BLaER1 (cell line): ENCODE results near the gene PRMT2.

Source experiments
- H3K27ac ChIP-seq: shearing (Covaris generic); formaldehyde crosslinking; 2 replicates; pipeline ENCODE4 v1.8.1; 2022
- H3K27me3 ChIP-seq: shearing (Covaris generic); formaldehyde crosslinking; 2 replicates; pipeline ENCODE4 v1.8.1; 2022
- H3K36me3 ChIP-seq: shearing (Covaris generic); formaldehyde crosslinking; 2 replicates; pipeline ENCODE4 v1.8.1; 2022
- H3K4me1 ChIP-seq: shearing (Covaris generic); formaldehyde crosslinking; 2 replicates; pipeline ENCODE4 v1.8.1; 2022
- H3K4me2 ChIP-seq: shearing (Covaris generic); formaldehyde crosslinking; 2 replicates; pipeline ENCODE4 v1.8.1; 2022
- H3K4me3 ChIP-seq: shearing (Covaris generic); formaldehyde crosslinking; 2 replicates; pipeline ENCODE4 v1.8.1; 2022
- H3K9ac ChIP-seq: shearing (Covaris generic); formaldehyde crosslinking; 2 replicates; pipeline ENCODE4 v1.8.1; 2022
- H3K9me3 ChIP-seq: shearing (Covaris generic); formaldehyde crosslinking; 2 replicates; pipeline ENCODE4 v1.8.1; 2022
- H4K20me1 ChIP-seq: shearing (Covaris generic); formaldehyde crosslinking; 2 replicates; pipeline ENCODE4 v1.8.1; 2022
- Cebpa-rat ChIP-seq: shearing (Covaris generic); IDR thresholded peaks from 2 replicates; pipeline ENCODE4 v1.8.1; 2022

PRMT2 gene

DNA sequence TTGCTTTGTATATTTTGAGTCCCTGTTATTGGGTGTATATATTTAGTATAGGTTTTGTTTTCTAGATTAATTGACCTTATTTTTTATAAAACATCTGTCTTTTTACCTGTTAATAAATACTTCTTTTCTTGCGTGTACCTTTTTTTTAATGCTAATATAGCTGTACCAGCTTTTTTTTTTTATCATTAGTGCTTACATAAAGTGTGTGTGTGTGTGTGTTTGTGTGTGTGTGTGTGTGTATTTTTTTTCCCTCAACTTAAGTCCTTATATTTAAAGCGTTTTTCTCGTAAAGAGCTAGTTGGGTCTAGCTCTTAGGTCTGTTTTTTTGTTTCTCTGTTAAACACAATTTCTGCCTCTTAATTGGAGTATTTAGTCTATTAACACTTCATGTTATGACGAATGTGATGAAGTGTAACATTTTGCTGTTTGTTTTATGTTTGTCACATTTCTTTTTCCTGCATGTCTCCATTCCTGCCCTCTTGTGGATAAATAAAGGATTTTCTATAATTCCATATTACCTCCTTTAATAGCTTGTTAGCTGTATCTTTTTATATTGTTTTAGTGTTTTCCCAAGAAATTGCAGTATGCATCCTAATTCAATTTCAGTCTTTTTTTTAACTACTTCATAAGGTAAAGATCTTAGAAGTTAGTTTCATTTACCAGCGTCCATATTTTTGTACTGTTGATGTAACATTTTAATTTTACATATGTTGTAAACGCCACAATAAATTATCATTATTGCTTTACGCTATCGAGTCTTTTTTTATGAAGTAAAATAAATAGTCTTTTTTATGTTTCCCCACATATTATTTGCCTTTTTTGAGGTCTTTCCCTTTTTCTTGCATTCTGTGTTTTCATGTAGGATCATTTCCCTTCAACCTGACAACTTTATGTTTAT is 4.3 kb downstream of the PRMT2 start:
- peaks cover 44% of the 10 kb centered on the region for H3K4me1 ChIP-seq
- peaks cover 46% of the 10 kb centered on the region for H3K36me3 ChIP-seq
- no peaks in the 10 kb centered on the region for H3K27me3 ChIP-seq
- no peak overlapping the region for H3K9ac ChIP-seq
- no peak overlapping the region for H3K27ac ChIP-seq
- no peak for TF ChIP-seq Cebpa-rat
- H3K4me2 ChIP-seq, result peak overlapping the region; percentile 17; the same call in 1 of the 2 replicates
- H3K4me3 ChIP-seq, result no peak overlapping the region
- H4K20me1 ChIP-seq, result peaks cover 29% of the 10 kb centered on the region
- no peaks in the 10 kb centered on the region for H3K9me3 ChIP-seq

DNA sequence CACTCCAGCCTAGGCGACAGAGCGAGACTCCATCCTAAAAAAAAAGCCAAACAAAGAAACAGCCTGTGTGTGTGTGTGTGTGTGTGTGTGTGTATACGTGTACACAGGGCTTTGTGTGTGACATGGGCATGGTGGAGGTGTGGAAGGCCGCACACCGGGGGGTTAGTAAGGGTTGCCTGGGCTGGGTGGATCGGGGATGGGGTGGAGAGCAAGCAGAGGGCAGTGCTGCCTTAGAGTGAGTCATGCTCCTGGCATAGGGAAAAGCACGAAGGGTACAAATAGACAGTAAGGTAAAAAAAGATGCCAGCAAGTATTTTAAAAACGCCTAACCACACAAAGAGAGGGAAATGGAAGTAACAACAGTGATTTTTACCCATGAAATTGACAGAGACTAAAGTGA is 6.2 kb downstream of the PRMT2 start:
- Histone ChIP-seq H3K27me3 (no peaks in the 10 kb centered on the region), H3K4me2 (no peak overlapping the region), H3K27ac (no peak overlapping the region), H3K4me3 (no peak overlapping the region), H3K4me1 (peaks cover 33% of the 10 kb centered on the region), H3K36me3 (peaks cover 65% of the 10 kb centered on the region), H3K9ac (no peak overlapping the region), H3K9me3 (no peaks in the 10 kb centered on the region), H4K20me1 (peaks cover 21% of the 10 kb centered on the region)
- no peak for TF ChIP-seq Cebpa-rat

DNA sequence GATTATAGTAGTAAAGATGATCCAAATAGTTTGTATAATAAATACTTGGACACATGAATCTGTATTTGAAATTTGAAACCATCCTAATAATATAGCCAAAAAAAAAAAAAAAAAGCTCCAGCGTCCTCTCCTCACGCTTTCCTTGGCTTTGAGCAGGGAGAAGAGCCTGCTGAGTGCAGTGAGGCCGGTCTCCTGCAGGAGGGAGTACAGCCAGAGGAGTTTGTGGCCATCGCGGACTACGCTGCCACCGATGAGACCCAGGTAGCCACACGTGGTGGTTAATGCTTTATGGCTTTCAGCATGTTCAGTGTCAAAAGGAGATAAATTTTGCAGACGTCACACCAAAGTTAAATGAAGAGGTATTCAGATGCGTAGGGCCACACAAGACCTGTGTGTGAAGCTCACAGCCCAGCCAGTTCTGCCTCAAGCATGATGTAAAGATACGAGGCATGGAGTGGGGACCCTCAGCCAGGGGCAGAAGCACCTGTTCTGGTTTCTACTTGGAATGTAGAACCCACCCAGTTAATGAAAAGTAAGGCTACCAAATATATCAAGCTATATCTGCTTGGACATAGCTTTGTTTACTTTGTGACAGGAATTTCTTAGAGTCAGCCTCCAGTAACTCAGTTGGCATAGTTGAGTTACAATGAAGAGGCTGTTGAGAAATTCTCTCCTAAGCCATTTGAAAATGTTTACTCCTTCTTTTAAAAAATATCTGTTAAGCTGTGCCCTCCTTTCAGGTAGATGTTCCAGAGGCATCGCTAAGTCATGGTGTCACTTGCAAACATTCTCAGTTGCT is 8.1 kb downstream of the PRMT2 start:
- Histone ChIP-seq H4K20me1 (0 out of 2 replicates have a peak, but pooled peaks cover 8% of the 10 kb centered on the region), H3K27ac (no peak overlapping the region), H3K4me1 (peaks cover 16% of the 10 kb centered on the region; the same call in 1 of the 2 replicates), H3K4me2 (no peak overlapping the region), H3K9ac (no peak overlapping the region), H3K9me3 (no peaks in the 10 kb centered on the region), H3K36me3 (peaks cover 78% of the 10 kb centered on the region), H3K27me3 (no peaks in the 10 kb centered on the region), H3K4me3 (no peak overlapping the region)
- TF ChIP-seq Cebpa-rat, result no peak

DNA sequence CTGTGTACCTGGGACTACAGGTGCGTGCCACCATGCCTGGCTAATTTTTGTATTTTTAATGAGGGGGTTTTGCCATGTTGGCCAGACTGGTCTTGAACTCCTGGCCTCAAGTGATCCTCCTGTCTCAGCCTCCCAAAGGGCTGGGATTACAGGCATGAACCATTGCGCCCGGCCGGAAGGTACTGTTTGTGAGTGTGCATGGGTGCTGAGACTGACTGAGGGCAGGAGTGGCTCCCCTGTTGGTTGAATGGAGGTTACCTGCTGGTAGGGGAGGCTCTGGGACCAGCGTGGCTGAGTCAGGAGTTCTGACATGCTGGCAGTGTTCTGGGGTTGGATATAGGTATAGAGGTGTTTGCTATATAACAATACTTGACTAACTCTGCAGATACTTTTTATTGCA is 10.4 kb downstream of the PRMT2 start:
- H3K9ac ChIP-seq, result no peak overlapping the region
- H3K9me3 ChIP-seq, result no peaks in the 10 kb centered on the region
- H3K4me2 ChIP-seq, result no peak overlapping the region
- H3K27ac ChIP-seq, result no peak overlapping the region
- peaks cover 96% of the 10 kb centered on the region for H3K36me3 ChIP-seq
- no peak overlapping the region for H3K4me3 ChIP-seq
- H4K20me1 ChIP-seq, result peaks cover 29% of the 10 kb centered on the region; the same call in 1 of the 2 replicates
- H3K27me3 ChIP-seq, result no peaks in the 10 kb centered on the region
- no peaks in the 10 kb centered on the region for H3K4me1 ChIP-seq
- TF ChIP-seq Cebpa-rat, result no peak

DNA sequence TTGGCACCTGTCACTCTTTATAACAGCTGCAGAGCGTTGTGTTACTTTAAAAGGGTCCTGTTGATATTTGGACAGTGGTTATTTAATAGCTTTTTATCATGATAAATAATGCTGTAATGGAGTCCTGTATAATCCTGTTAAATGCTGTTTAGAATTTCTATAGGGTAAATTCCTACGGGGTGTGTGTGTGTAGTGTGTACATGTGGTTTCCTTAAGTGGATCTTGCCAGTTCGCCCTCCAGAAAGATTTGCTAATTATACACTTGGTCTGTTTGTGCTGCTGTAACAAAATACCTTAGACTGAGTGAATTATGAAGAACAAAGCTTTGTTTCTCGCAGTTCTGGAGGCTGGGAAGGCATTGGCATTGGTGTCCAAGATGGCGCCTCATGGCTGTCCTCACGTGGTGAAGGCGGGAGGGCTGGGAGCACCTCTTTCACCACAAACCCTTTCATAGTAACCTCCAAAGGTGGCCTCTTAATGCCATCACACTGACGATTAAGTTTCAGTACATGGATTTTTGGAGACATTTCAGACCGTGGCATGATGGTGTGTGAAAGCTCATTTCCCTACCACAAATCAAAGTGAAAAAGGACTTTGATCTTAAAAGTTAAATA is 11.2 kb downstream of the PRMT2 start:
- no peaks in the 10 kb centered on the region for H3K9me3 ChIP-seq
- H3K4me2 ChIP-seq, result no peak overlapping the region
- TF ChIP-seq Cebpa-rat, result no peak
- H3K27ac ChIP-seq, result no peak overlapping the region
- H3K9ac ChIP-seq, result no peak overlapping the region
- H3K4me1 ChIP-seq, result no peaks in the 10 kb centered on the region
- H3K27me3 ChIP-seq, result no peaks in the 10 kb centered on the region
- H3K4me3 ChIP-seq, result no peak overlapping the region
- peaks cover 32% of the 10 kb centered on the region; the same call in 1 of the 2 replicates for H4K20me1 ChIP-seq
- peaks cover 96% of the 10 kb centered on the region for H3K36me3 ChIP-seq

DNA sequence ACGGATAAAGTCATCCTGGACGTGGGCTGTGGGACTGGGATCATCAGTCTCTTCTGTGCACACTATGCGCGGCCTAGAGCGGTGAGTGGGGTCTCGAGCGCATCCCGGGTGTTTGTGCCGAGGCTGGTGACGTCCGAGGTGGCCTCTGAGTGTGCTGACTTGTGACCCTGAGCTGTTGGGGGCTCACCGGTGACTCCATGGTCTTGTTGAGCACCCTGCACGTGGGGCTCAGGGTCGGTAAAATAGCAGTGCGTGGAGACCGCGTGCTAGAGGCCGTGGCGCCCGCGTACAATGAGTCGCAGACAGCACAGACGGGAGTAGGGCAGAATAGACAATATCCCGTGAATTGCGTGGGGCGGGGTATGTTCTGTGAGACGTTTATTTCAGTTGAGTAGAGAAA is 13.1 kb downstream of the PRMT2 start:
- Histone ChIP-seq H3K4me2 (no peak overlapping the region), H3K9ac (no peak overlapping the region), H3K27me3 (no peaks in the 10 kb centered on the region), H3K36me3 (peaks cover 98% of the 10 kb centered on the region), H4K20me1 (peaks cover 26% of the 10 kb centered on the region; the same call in 1 of the 2 replicates), H3K4me1 (no peaks in the 10 kb centered on the region), H3K27ac (no peak overlapping the region), H3K9me3 (peaks cover 3% of the 10 kb centered on the region; the same call in 1 of the 2 replicates), H3K4me3 (no peak overlapping the region)
- TF ChIP-seq Cebpa-rat, result no peak

DNA sequence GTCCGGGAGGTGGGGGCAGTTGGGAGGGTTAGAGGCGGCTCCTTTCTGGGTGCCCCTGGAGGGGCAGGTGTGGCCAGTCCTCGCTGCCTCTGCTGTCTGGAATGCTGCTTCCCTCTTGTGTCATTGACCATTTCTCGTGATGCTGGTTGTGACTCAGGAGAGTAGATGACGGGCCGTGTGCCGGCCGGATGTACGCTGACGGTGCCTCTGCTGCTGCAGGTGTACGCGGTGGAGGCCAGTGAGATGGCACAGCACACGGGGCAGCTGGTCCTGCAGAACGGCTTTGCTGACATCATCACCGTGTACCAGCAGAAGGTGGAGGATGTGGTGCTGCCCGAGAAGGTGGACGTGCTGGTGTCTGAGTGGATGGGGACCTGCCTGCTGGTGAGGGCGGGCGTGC is 13.9 kb downstream of the PRMT2 start:
- H3K36me3 ChIP-seq, result peaks cover 98% of the 10 kb centered on the region
- H3K9ac ChIP-seq, result no peak overlapping the region
- no peak overlapping the region for H3K27ac ChIP-seq
- no peaks in the 10 kb centered on the region for H3K27me3 ChIP-seq
- no peak overlapping the region for H3K4me3 ChIP-seq
- no peak overlapping the region for H3K4me2 ChIP-seq
- TF ChIP-seq Cebpa-rat, result no peak
- H4K20me1 ChIP-seq, result peaks cover 26% of the 10 kb centered on the region; the same call in 1 of the 2 replicates
- H3K9me3 ChIP-seq, result peaks cover 11% of the 10 kb centered on the region
- H3K4me1 ChIP-seq, result no peaks in the 10 kb centered on the region

DNA sequence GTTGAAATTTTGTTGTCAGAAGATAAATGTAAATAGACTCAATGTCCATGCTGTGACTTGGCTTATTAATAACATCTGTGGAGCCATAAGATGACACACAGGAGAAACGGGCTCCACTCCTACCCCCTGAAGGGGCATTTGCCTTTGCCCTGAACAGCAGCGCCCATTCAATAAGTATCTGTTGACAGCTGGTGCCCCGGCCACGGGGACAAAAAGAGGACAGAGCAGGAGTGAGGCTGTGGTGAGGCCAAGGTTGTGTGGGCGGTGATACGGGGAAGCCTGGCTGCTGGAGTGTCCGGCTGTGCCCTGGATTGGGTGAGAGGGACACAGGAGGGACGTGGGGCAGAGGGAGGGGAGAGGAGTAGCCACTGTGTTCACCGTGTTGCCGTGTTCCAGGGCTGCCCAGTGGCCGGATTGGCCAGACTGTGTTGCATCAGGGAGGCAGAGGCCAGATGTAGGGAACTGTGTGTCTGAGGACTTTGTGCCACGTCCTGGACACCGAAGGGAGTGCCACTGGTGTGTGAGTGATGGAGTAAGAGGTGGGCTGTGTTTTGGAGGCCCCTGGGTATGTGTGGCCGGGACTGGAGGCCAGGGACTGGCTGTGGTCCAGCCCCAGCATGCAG is 15.1 kb downstream of the PRMT2 start:
- peaks cover 23% of the 10 kb centered on the region for H3K9me3 ChIP-seq
- H3K4me3 ChIP-seq, result no peak overlapping the region
- peaks cover 98% of the 10 kb centered on the region for H3K36me3 ChIP-seq
- H3K9ac ChIP-seq, result no peak overlapping the region
- TF ChIP-seq Cebpa-rat, result no peak
- H3K27me3 ChIP-seq, result no peaks in the 10 kb centered on the region
- peaks cover 26% of the 10 kb centered on the region; the same call in 1 of the 2 replicates for H4K20me1 ChIP-seq
- no peaks in the 10 kb centered on the region for H3K4me1 ChIP-seq
- no peak overlapping the region for H3K4me2 ChIP-seq
- H3K27ac ChIP-seq, result no peak overlapping the region

DNA sequence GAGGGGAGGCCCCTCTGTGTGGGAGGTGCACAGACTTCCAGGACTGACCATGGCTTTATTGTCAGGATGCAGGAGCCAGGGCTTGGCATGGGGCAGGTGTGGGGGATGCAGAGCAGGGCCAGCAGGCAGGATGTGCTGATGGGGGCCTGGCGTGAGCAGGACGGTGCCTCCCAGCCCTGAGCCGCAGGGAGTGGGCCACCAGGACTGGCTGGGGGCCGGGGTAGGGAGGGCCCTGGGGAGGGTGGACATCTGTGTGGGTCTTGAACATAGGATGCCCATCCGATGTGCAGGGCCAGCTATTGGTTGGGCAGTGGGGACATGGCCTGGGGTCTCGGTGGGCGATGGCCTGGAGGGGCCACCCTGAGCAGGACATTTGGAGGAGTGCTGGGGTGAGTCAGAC is 15.6 kb downstream of the PRMT2 start:
- H3K9me3 ChIP-seq, result peaks cover 29% of the 10 kb centered on the region

More for the DNA sequence above, 15.6 kb downstream of the PRMT2 start:
- Histone ChIP-seq H3K4me1 (no peaks in the 10 kb centered on the region), H3K27me3 (no peaks in the 10 kb centered on the region), H3K4me2 (no peak overlapping the region), H3K4me3 (no peak overlapping the region), H3K27ac (no peak overlapping the region), H4K20me1 (peaks cover 26% of the 10 kb centered on the region; the same call in 1 of the 2 replicates), H3K9ac (no peak overlapping the region), H3K36me3 (peaks cover 98% of the 10 kb centered on the region)
- TF ChIP-seq Cebpa-rat, result no peak
